GM12878 (cell line): Measurements from ENCODE around the gene TOP1. TPM values are rescaled to one million over a fixed set of nuclear protein-coding genes. Genes with fewer than 3 reads are reported as not detected.

Experiments
- ATAC-seq: fragments of 200-7000 bp; cut with Tn5 transposase; 3 replicates; pipeline ENCODE4 v1.9.1; 2020; ENCODE audit warnings: mild to moderate bottlenecking, moderate library complexity
- BruUV-seq: library from RNA; stranded (reverse); fragments of 400-500 nt; replicated peaks from 2 replicates; lab custom pipeline; 2021; lab: Mats Ljungman, UMichigan
- CTCF ChIA-PET: fragments of 300-600 bp; sonication (Branson Sonifier 250); formaldehyde crosslinking; extraction: SDS; loops from one replicate; lab custom pipeline; 2021; ENCODE audit warnings: inconsistent platforms; lab: Yijun Ruan, JAX
- POLR2A ChIA-PET: fragments of 350-600 bp; formaldehyde crosslinking; extraction: SDS; loops from one replicate; lab custom pipeline; 2021; ENCODE audit warnings: inconsistent platforms; lab: Charles Lee
- RAD21 ChIA-PET: fragments of 300-600 bp; sonication (Branson Sonifier 250); formaldehyde crosslinking; loops from one replicate; lab custom pipeline; 2023; ENCODE audit warnings: antibody characterized with exemption; ENCODE audit not compliant: unreplicated experiment; lab: Charles Lee
- SMC1A ChIA-PET: fragments of 300-600 bp; sonication (Branson Sonifier 250); formaldehyde crosslinking; loops from one replicate; lab custom pipeline; 2023; ENCODE audit not compliant: unreplicated experiment, uncharacterized antibody; lab: Charles Lee
- DNase-seq: peaks from one replicate; pipeline ENCODE4 v3.0.0-alpha.2; 2011; ENCODE audit warnings: low read depth, low spot score
- FAIRE-seq: peaks from 3 replicates; lab custom pipeline; 2011; peaks lifted over from hg19 to GRCh38; lab: Jason Lieb, UNC
- H2AFZ ChIP-seq: 2 replicates; pipeline ENCODE4 v1.6.0; 2011; ENCODE audit warnings: low read depth, low read length, control low read depth; ENCODE audit not compliant: control insufficient read depth
- H3K27ac ChIP-seq: 2 replicates; pipeline ENCODE4 v1.5.1; 2011; ENCODE audit warnings: control low read depth; ENCODE audit not compliant: control insufficient read depth, insufficient read depth
- H3K27me3 ChIP-seq, 2 experiments: replicated peaks in 1 of 2; 2 replicates each; pipeline versions ENCODE4 v1.6.0 to v1.6.1; 2011; ENCODE audit warnings: low read length in 1 of 2; ENCODE audit not compliant: control insufficient read depth in 2 of 2, insufficient read depth in 2 of 2
- H3K36me3 ChIP-seq, 2 experiments: 2 replicates each; pipeline ENCODE4 v1.5.1; 2011; ENCODE audit warnings: low read length in 1 of 2; ENCODE audit not compliant: control insufficient read depth in 2 of 2, insufficient read depth in 2 of 2
- H3K4me1 ChIP-seq: 2 replicates; pipeline ENCODE4 v1.6.1; 2011; ENCODE audit warnings: mild to moderate bottlenecking, low read length, moderate library complexity, mixed read lengths; ENCODE audit not compliant: control insufficient read depth, insufficient read depth
- H3K4me2 ChIP-seq: 2 replicates; pipeline ENCODE4 v1.6.0; 2011; ENCODE audit warnings: control low read depth; ENCODE audit not compliant: control insufficient read depth, insufficient read depth
- H3K4me3 ChIP-seq: fragments of 200-600 bp; sonication (generic); 2 replicates; pipeline ENCODE4 v1.5.1; 2016
- H3K79me2 ChIP-seq: 2 replicates; pipeline ENCODE4 v1.6.0; 2011; ENCODE audit warnings: low read length; ENCODE audit not compliant: control insufficient read depth, insufficient read depth
- H3K9ac ChIP-seq: 2 replicates; pipeline ENCODE4 v1.8.0; 2011; ENCODE audit warnings: low read length, control low read depth, mixed read lengths; ENCODE audit not compliant: control insufficient read depth, insufficient read depth
- H3K9me3 ChIP-seq: replicated peaks from 3 replicates; pipeline ENCODE4 v1.5.1; 2011; ENCODE audit warnings: mild to moderate bottlenecking, low read length; ENCODE audit not compliant: control insufficient read depth, insufficient read depth
- H4K20me1 ChIP-seq: 2 replicates; pipeline ENCODE4 v1.6.0; 2011; ENCODE audit not compliant: control insufficient read depth, insufficient read depth
- ASH2L ChIP-seq: fragments of 300-600, 200-600 bp; sonication (generic); IDR thresholded peaks from 2 replicates; pipeline ENCODE4 v1.6.1; 2017; ENCODE audit warnings: low read depth, mild to moderate bottlenecking, borderline replicate concordance
- ATF7 ChIP-seq: fragments of 450-650 bp; IDR thresholded peaks from 2 replicates; pipeline ENCODE4 v1.6.1; 2016; ENCODE audit warnings: low read depth, mild to moderate bottlenecking
- CBX5 ChIP-seq: sonication (generic); IDR thresholded peaks from 2 replicates; pipeline ENCODE4 v1.6.1; 2016; ENCODE audit warnings: low read depth, moderate library complexity, mild to moderate bottlenecking, inconsistent platforms
- EED ChIP-seq: sonication (generic); IDR thresholded peaks from 2 replicates; pipeline ENCODE4 v1.6.1; 2016; ENCODE audit warnings: antibody characterized with exemption, low read depth
- IKZF1 ChIP-seq: fragments of 450-650 bp; conservative IDR thresholded peaks from 2 replicates; pipeline ENCODE4 v1.6.1; 2017; ENCODE audit warnings: antibody characterized with exemption, mild to moderate bottlenecking
- SMC3 ChIP-seq: IDR thresholded peaks from 2 replicates; pipeline ENCODE4 v1.6.1; 2011; ENCODE audit warnings: low read length, improper control_type of control experiment, borderline replicate concordance
- SPI1 ChIP-seq: IDR thresholded peaks from 2 replicates; pipeline ENCODE4 v1.6.1; 2011; ENCODE audit warnings: low read depth, mild to moderate bottlenecking, low read length, moderate library complexity, borderline replicate concordance; ENCODE audit not compliant: insufficient read depth
- TCF3 ChIP-seq: IDR thresholded peaks from 2 replicates; pipeline ENCODE4 v1.6.1; 2012; ENCODE audit warnings: low read depth, mild to moderate bottlenecking, low read length, borderline replicate concordance; ENCODE audit not compliant: insufficient read depth
- YY1 ChIP-seq: IDR thresholded peaks from 2 replicates; pipeline ENCODE4 v1.6.1; 2011; ENCODE audit warnings: low read depth, mild to moderate bottlenecking, low read length
- WGBS: methylation state at CpG from one replicate; pipeline ENCODE4 v1.1.6; 2016; ENCODE audit warnings: low lambda C conversion rate; ENCODE audit not compliant: insufficient replicate concordance, insufficient coverage; ENCODE audit errors: missing lambda C conversion rate; 5-methylcytosine and 5-hydroxymethylcytosine counted together
- in situ Hi-C: fragments of 300-500 bp; cut with MboI; formaldehyde crosslinking; loops from 9 replicates; pipeline ENCODE4 v1.14.3; 2018; ENCODE audit warnings: mixed read lengths
- intact Hi-C: fragments of 100-400 bp; cut with micrococcal nuclease; formaldehyde crosslinking; loops from one replicate; pipeline ENCODE4 v1.14.2; 2022; ENCODE audit not compliant: unreplicated experiment
- polyA plus RNA-seq, 11 experiments: library from polyadenylated mRNA; depleted of rRNA in 4 of 11; unstranded in 6 of 11; stranded (reverse) in 5 of 11; fragments of >200 nt; fragmentation: Nextera tagmentation in 4 of 11; fragmentation: Illumina TruSeq in 1 of 11; extraction: Ambion mirVana in 4 of 11; extraction: Trizol in 1 of 11; gene quantifications; 1 replicate in 1 of 11; 2 replicates in 10 of 11; pipeline versions ENCODE4 v1.2.1 to v1.2.3, GENCODE V29; 2011 to 2016; ENCODE audit warnings: inconsistent platforms in 2 of 11, missing spikeins in 2 of 11, low read depth in 1 of 11
- total RNA-seq, 4 experiments: library from RNA; depleted of rRNA in 3 of 4; stranded (reverse); fragments of >200 nt in 3 of 4; fragmentation: Illumina TruSeq in 1 of 4; extraction: Trizol in 1 of 4; gene quantifications; 2 replicates each; pipeline versions ENCODE4 v1.2.1 to v1.2.3, GENCODE V29; 2013 to 2021
- TF ChIP-seq, protein P1 (sequence below), 3 experiments: IDR thresholded peaks in 2 of 3; conservative IDR thresholded peaks in 1 of 3; 2 replicates each; pipeline ENCODE4 v1.5.1; 2011; ENCODE audit warnings: low read depth in 3 of 3, low read length in 3 of 3, mild to moderate bottlenecking in 3 of 3, control low read depth in 2 of 3, moderate library complexity in 2 of 3, inconsistent platforms in 1 of 3, mixed read lengths in 1 of 3; ENCODE audit not compliant: control insufficient read depth in 2 of 3, insufficient read depth in 1 of 3; ENCODE audit errors: extremely low read depth in 1 of 3
- TF ChIP-seq, protein P2 (sequence below): fragments of 450-650 bp; IDR thresholded peaks from 2 replicates; pipeline ENCODE4 v1.6.1; 2017; ENCODE audit warnings: antibody characterized with exemption, mild to moderate bottlenecking, moderate library complexity
- TF ChIP-seq, protein P3 (sequence below): fragments of 150-350 bp; IDR thresholded peaks from 2 replicates; pipeline ENCODE4 v1.6.1; 2016; ENCODE audit warnings: low read depth, low read length

Gene TOP1
- total and polyA plus RNA-seq, 10 of the 15 experiments (the other 5 are each of a cell fraction or from before 2014, with no cell fraction given) = 21.5 to 128 (median 47.3) TPM

DNA sequence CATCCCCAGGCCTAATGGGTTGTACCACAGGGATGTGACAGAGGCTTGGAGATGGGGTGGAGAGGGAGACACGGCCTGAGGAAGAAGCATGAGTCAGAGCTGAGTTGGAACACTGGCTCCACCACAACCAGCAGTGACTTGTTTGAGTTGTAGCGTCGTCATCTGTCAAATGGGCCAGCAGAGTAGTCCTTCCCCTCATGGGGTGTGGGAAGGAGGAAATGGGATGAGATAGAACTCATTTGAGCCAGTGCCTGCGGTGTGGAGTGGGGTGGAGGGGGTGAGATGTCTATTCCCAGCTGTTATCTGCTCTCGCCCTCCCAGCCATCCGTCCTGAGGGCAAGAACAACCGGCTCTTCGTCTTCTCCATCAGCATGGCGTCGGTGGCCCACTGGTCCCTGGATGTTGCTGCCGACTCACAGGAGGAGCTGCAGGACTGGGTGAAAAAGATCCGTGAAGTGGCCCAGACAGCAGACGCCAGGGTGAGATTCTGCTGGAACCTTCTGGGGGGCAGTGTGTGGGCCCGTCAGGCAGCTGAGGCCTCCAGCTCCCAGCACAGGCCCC, 141.2 kb downstream of the TOP1 start:
- Histone ChIP-seq H3K79me2 (no peaks in the 10 kb centered on the region), H3K27ac (no peak overlapping the region), H2AFZ (no peak overlapping the region), H3K4me3 (no peak overlapping the region), H3K27me3 (no peaks in the 10 kb centered on the region), H3K4me2 (no peak overlapping the region), H4K20me1 (peaks cover 3% of the 10 kb centered on the region; the same call in 1 of the 2 replicates), H3K9ac (no peak overlapping the region), H3K36me3 (peaks cover 42 to 66% of the 10 kb centered on the region in 2 experiments)
- ATAC-seq (no peak), DNase-seq (no peak)
- SMC1A ChIA-PET = interaction anchor here (0.6 to 4.4 kb wide), 3 partner anchors 35 to 81 kb away, joined by 3 to 27 read pairs (median 5); no protein-coding TSS in a partner anchor
- no TSS peak for BruUV-seq
- in situ Hi-C loops = loop anchor here (5.0 kb wide), 2 partner anchors 62 to 172 kb away; partner anchors contain the start of gene LPIN3
- POLR2A ChIA-PET = interaction anchor here (1.1 kb wide), 1 partner anchor 33 kb away, joined by 3 read pairs; no protein-coding TSS in a partner anchor
- 99% methylated on average over 14 of the region's 14 CpGs for WGBS
- TF ChIP-seq ATF7 (no peak), ASH2L (no peak), YY1 (no peak), CBX5 (no peak), SPI1 (no peak), EED (no peak), TCF3 (no peak), SMC3 (no peak), IKZF1 (no peak)
- TF ChIP-seq, protein P1, sequence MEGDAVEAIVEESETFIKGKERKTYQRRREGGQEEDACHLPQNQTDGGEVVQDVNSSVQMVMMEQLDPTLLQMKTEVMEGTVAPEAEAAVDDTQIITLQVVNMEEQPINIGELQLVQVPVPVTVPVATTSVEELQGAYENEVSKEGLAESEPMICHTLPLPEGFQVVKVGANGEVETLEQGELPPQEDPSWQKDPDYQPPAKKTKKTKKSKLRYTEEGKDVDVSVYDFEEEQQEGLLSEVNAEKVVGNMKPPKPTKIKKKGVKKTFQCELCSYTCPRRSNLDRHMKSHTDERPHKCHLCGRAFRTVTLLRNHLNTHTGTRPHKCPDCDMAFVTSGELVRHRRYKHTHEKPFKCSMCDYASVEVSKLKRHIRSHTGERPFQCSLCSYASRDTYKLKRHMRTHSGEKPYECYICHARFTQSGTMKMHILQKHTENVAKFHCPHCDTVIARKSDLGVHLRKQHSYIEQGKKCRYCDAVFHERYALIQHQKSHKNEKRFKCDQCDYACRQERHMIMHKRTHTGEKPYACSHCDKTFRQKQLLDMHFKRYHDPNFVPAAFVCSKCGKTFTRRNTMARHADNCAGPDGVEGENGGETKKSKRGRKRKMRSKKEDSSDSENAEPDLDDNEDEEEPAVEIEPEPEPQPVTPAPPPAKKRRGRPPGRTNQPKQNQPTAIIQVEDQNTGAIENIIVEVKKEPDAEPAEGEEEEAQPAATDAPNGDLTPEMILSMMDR (IDR thresholded peaks at IDR 0.05 in 2 of 3, conservative IDR thresholded peaks at IDR 0.05 in 1 of 3; ENCODE audit: control insufficient read depth in 2 of 3, extremely low read depth in 1 of 3, insufficient read depth in 1 of 3, low read depth in 3 of 3, low read length in 3 of 3) = no peak
- TF ChIP-seq, protein P2, sequence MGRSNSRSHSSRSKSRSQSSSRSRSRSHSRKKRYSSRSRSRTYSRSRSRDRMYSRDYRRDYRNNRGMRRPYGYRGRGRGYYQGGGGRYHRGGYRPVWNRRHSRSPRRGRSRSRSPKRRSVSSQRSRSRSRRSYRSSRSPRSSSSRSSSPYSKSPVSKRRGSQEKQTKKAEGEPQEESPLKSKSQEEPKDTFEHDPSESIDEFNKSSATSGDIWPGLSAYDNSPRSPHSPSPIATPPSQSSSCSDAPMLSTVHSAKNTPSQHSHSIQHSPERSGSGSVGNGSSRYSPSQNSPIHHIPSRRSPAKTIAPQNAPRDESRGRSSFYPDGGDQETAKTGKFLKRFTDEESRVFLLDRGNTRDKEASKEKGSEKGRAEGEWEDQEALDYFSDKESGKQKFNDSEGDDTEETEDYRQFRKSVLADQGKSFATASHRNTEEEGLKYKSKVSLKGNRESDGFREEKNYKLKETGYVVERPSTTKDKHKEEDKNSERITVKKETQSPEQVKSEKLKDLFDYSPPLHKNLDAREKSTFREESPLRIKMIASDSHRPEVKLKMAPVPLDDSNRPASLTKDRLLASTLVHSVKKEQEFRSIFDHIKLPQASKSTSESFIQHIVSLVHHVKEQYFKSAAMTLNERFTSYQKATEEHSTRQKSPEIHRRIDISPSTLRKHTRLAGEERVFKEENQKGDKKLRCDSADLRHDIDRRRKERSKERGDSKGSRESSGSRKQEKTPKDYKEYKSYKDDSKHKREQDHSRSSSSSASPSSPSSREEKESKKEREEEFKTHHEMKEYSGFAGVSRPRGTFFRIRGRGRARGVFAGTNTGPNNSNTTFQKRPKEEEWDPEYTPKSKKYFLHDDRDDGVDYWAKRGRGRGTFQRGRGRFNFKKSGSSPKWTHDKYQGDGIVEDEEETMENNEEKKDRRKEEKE = no peak
- TF ChIP-seq, protein P3, sequence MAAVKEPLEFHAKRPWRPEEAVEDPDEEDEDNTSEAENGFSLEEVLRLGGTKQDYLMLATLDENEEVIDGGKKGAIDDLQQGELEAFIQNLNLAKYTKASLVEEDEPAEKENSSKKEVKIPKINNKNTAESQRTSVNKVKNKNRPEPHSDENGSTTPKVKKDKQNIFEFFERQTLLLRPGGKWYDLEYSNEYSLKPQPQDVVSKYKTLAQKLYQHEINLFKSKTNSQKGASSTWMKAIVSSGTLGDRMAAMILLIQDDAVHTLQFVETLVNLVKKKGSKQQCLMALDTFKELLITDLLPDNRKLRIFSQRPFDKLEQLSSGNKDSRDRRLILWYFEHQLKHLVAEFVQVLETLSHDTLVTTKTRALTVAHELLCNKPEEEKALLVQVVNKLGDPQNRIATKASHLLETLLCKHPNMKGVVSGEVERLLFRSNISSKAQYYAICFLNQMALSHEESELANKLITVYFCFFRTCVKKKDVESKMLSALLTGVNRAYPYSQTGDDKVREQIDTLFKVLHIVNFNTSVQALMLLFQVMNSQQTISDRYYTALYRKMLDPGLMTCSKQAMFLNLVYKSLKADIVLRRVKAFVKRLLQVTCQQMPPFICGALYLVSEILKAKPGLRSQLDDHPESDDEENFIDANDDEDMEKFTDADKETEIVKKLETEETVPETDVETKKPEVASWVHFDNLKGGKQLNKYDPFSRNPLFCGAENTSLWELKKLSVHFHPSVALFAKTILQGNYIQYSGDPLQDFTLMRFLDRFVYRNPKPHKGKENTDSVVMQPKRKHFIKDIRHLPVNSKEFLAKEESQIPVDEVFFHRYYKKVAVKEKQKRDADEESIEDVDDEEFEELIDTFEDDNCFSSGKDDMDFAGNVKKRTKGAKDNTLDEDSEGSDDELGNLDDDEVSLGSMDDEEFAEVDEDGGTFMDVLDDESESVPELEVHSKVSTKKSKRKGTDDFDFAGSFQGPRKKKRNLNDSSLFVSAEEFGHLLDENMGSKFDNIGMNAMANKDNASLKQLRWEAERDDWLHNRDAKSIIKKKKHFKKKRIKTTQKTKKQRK = no peak
- TF ChIP-seq, all 136 proteins: peak for 0
- no peaks in the 10 kb centered on the region for H3K9me3 ChIP-seq
- H3K4me1 ChIP-seq = peaks cover 15% of the 10 kb centered on the region
- ChIA-PET RAD21 (interaction anchor here (0.6 to 1.6 kb wide), 3 partner anchors 35 to 168 kb away, joined by 3 to 4 read pairs (median 3); no protein-coding TSS in a partner anchor), CTCF (interaction anchor here (0.6 to 3.7 kb wide), 9 partner anchors 11 to 201 kb away, joined by 3 to 52 read pairs (median 3); no protein-coding TSS in a partner anchor)
- intact Hi-C loops = no loop called here
- no peak for FAIRE-seq
